PFSK-1 (cell line): Measurements from ENCODE around the gene PRR36.

Experiments
- FOXP2 ChIP-seq: optimal IDR thresholded peaks from 2 replicates; pipeline ENCODE3; 2011; ENCODE audit warnings: borderline replicate concordance, control low read depth, inconsistent platforms; ENCODE audit not compliant: insufficient read depth; ENCODE audit errors: extremely low read length, extremely low read depth
- POLR2AphosphoS5 ChIP-seq: IDR thresholded peaks from 2 replicates; pipeline ENCODE4 v1.6.1; 2012; ENCODE audit warnings: low read depth, mild to moderate bottlenecking, control low read depth, low read length, moderate library complexity
- REST ChIP-seq, 2 experiments: IDR thresholded peaks; 2 replicates each; pipeline versions ENCODE4 v1.6.1 to v1.8.0; 2011 to 2012; ENCODE audit warnings: low read depth in 2 of 2, low read length in 2 of 2, control low read depth in 1 of 2, inconsistent platforms in 1 of 2, mild to moderate bottlenecking in 1 of 2, moderate library complexity in 1 of 2; ENCODE audit not compliant: insufficient read depth in 1 of 2
- SIN3A ChIP-seq: IDR thresholded peaks from 2 replicates; pipeline ENCODE4 v1.6.1; 2012; ENCODE audit warnings: mild to moderate bottlenecking, low read length, moderate library complexity, borderline replicate concordance; ENCODE audit not compliant: insufficient read depth
- TAF1 ChIP-seq: IDR thresholded peaks from 2 replicates; pipeline ENCODE4 v1.6.1; 2012; ENCODE audit warnings: low read length, control low read depth, borderline replicate concordance; ENCODE audit not compliant: insufficient read depth

PRR36 gene

DNA sequence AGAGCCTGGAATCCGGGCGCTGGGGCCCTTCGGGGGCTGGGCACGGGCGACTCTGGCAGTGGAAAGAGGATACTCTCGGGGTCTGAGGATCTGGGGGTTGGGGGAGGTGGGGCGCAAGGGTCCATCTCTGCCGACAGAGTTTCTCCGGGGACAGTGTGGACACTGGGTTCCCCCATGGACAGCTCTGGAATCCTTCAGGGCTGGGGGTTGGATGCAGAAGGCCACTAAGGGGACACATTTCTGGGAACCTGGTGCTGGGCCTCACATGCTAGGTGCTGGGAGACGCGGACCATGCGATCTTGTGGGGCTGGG lies 42.7 kb upstream of the PRR36 start:
- TF ChIP-seq FOXP2, result no peak
- TF ChIP-seq SIN3A, result no peak
- no peak for TF ChIP-seq POLR2AphosphoS5
- no peak for TF ChIP-seq TAF1
- no peak for TF ChIP-seq REST (IDR thresholded peaks at IDR 0.05; ENCODE audit: insufficient read depth in 1 of 2, low read depth in 2 of 2, low read length in 2 of 2)

GRCh38 chr19:7916103-7916954 lies 42.1 kb upstream of the PRR36 start:
- no peak for TF ChIP-seq FOXP2
- TF ChIP-seq POLR2AphosphoS5, result no peak
- TF ChIP-seq REST (IDR thresholded peaks at IDR 0.05; ENCODE audit: insufficient read depth in 1 of 2, low read depth in 2 of 2, low read length in 2 of 2), result no peak
- no peak for TF ChIP-seq SIN3A
- TF ChIP-seq TAF1, result no peak

DNA sequence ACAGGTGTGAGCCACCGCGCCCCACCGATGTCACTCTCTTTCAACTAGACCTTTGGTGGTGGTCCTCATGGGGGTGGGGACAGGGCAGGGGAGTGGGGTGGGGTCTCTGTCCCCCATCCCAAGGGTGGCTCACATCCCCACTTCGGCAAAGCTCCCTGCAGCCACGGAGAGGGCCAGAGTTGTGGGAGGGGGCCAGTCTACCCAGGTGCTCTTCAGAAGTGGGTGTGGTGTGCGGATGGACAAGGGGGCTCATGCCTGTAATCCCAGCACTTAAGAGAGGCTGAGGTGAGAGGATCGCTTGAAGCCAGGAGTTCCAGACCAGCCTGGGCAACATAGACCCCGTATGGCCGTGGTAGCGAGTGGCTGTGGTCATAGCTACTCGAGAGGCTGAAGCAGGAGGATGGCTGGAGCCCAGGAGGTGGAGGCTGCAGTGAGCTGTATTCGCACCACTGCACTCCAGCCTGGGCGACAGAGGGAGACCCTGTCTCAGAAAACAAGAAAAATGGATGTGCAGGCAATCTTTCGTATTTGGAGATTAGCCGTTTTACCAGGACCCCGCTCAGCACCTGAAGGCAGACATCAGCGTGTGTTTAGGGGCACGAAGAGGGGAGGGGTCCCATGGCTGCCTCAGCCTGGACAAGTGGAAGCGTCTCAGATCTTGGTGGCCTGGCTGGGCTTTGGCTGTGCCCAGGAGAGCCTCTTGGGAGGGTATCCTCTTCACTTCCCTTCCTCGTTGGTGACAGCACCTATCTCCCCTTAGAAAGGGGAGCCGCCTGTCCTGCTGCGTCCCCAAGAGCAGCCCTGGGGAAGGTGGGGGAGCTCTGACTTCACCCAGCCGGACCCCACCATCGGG lies 41.3 kb upstream of the PRR36 start:
- no peak for TF ChIP-seq SIN3A
- TF ChIP-seq TAF1, result no peak
- TF ChIP-seq REST (IDR thresholded peaks at IDR 0.05; ENCODE audit: insufficient read depth in 1 of 2, low read depth in 2 of 2, low read length in 2 of 2), result no peak
- no peak for TF ChIP-seq FOXP2
- TF ChIP-seq POLR2AphosphoS5, result no peak

DNA sequence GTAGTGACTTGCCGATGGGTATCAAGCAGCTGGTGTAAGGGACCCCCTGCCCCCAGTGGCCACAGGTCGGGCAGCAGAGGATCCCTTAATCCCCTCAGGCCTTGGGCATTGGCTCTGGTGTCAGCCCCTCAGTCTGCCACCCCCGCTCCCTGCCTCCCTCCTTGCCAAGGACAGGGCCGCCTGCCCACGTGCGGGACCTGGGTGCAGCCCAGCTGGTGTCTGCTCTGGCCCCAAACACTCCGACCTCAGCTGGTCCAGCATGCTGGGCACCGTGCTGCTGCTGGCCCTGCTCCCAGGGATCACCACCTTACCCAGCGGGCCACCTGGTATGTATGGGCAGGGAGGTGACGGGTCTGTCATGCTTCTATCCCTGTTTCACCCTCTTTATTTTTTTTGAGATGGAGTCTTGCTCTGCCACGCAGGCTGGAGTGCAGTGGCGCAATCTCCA lies 40.4 kb upstream of the PRR36 start, which contains the start of gene TGFBR3L:
TSS of gene TGFBR3L (plus strand) at position 233 of the 448 bp plus-strand sequence.
- no peak for TF ChIP-seq REST (IDR thresholded peaks at IDR 0.05; ENCODE audit: insufficient read depth in 1 of 2, low read depth in 2 of 2, low read length in 2 of 2)
- no peak for TF ChIP-seq SIN3A
- no peak for TF ChIP-seq TAF1
- TF ChIP-seq POLR2AphosphoS5, result no peak
- TF ChIP-seq FOXP2, result no peak
